ENCODE data around the gene ZNF764. TPM values are rescaled to one million over a fixed set of nuclear protein-coding genes. Genes with fewer than 3 reads are reported as not detected.

Gene ZNF764
- total RNA-seq, 4 donors from 2014 or later: 8.3 to 12.0 (median 10.3) TPM

DNA sequence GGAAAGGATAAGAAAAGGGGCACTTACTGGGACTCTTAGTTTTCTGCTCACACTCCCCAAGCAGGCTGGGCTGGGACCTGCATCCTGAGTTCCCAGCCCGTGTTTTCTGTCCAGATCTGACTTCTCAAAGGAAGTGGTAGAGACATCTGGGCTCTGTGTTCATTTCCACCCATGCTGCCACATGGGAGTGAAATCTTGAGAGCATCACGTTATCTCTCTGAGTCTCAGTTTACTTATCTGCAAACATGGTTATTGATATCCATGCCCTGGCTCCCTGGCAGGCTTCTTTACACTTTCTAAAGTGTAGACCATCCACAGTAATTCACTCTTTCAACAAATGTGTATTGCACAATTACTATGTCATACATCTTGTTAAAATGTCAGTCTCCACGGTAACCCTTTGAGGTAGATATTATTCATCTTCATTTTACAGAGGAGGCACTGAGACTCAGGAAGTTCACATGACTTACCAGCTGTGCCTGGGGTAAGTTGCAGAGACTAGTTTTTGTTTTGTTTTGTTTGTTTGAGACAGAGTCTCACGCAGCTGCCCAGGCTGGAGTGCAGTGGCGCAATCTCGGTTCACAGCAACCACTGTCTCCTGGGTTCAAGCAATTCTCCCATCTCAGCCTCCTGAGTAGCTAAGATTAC is 9.9 kb upstream of the ZNF764 start:
- no peak overlapping the region for H3K4me3 ChIP-seq (ENCODE audit: low read depth, poor library complexity, severe bottlenecking)
- WGBS, 2 donors: 44 to 50% methylated on average over 6 of the region's 6 CpGs
- intact Hi-C loops (cut with DNase I; ENCODE audit: low total_unique reads): loop anchor here (10.0 kb wide), 1 partner anchor 67 kb away; no protein-coding TSS in a partner anchor
- DNase-seq (ENCODE audit: low spot score in 2 of 2): no peak
- TF ChIP-seq, protein P1, sequence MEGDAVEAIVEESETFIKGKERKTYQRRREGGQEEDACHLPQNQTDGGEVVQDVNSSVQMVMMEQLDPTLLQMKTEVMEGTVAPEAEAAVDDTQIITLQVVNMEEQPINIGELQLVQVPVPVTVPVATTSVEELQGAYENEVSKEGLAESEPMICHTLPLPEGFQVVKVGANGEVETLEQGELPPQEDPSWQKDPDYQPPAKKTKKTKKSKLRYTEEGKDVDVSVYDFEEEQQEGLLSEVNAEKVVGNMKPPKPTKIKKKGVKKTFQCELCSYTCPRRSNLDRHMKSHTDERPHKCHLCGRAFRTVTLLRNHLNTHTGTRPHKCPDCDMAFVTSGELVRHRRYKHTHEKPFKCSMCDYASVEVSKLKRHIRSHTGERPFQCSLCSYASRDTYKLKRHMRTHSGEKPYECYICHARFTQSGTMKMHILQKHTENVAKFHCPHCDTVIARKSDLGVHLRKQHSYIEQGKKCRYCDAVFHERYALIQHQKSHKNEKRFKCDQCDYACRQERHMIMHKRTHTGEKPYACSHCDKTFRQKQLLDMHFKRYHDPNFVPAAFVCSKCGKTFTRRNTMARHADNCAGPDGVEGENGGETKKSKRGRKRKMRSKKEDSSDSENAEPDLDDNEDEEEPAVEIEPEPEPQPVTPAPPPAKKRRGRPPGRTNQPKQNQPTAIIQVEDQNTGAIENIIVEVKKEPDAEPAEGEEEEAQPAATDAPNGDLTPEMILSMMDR (IDR thresholded peaks at IDR 0.05): no peak
- TF ChIP-seq POLR2A (IDR thresholded peaks at IDR 0.05): no peak

DNA sequence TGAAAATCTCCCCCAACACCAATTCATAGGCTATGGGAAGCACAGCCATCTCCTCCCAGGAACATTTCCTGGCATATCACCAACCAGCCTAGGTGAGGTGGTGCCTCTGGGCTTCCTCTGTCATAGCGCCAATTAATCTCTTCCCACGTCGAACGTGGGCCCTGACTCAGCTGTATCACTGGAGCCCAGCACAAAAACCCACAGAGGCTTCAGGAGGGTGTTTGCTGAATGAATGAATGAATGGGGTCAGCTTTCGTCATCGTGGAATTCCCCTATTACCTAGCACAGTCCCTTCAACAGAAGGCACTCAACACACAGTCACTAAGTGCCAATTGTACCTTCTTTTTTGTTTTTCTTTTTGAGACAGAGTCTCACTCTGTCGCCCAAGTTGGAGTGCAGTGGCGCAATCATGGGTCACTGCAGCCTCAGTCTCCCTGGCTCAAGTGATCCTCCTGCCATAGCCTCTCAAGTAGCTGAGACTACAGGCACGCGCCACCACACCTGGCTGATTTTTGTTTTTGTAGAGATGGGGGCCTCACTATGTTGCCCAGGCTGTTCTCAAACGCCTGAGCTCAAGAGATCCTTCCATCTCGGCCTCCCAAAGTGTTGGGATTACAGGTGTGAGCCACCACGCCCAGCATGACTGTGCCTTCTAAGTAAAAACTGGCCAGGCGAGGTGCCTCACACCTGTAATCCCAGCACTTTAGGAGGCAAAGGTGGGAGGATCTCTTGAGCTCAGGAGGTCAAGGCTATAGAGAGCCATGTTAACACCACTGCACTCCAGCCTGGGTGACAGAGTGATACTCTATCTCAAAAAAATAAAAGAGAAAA is 9.2 kb upstream of the ZNF764 start:
- no peak overlapping the region for H3K4me3 ChIP-seq (ENCODE audit: low read depth, poor library complexity, severe bottlenecking)
- TF ChIP-seq, protein P1 (IDR thresholded peaks at IDR 0.05): no peak
- no peak for TF ChIP-seq POLR2A (IDR thresholded peaks at IDR 0.05)
- intact Hi-C loops (cut with DNase I; ENCODE audit: low total_unique reads): loop anchor here (10.0 kb wide), 1 partner anchor 67 kb away; no protein-coding TSS in a partner anchor
- 66 to 74% methylated on average over 14 of the region's 14 CpGs for WGBS, 2 donors
- no peak for DNase-seq (ENCODE audit: low spot score in 2 of 2)

DNA sequence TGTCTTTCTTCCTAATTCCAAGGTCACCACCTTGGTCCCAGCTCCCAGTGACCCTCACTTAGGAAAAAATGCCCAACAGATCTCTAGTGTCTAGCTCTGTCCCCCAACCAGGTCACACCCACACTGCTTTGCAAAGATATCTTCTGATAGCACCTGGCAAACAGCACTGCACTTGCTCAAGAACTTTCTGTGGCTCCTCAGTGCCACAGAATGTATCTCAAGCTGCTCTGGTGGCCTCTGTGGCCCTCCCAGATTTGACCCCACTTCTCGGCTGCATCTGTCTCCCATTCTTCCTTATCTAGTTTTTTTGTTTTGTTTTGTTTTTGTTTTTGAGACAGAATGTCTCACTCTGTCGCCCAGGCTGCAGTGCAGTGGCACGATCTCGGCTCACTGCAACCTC is 8.4 kb upstream of the ZNF764 start:
- TF ChIP-seq, protein P1 (IDR thresholded peaks at IDR 0.05): no peak
- TF ChIP-seq POLR2A (IDR thresholded peaks at IDR 0.05): no peak
- WGBS, 2 donors: 87 to 93% methylated on average over 4 of the region's 4 CpGs
- H3K4me3 ChIP-seq (ENCODE audit: low read depth, poor library complexity, severe bottlenecking): no peak overlapping the region
- no peak for DNase-seq (ENCODE audit: low spot score in 2 of 2)
- intact Hi-C loops (cut with DNase I; ENCODE audit: low total_unique reads): loop anchor here (10.0 kb wide), 1 partner anchor 68 kb away; no protein-coding TSS in a partner anchor

DNA sequence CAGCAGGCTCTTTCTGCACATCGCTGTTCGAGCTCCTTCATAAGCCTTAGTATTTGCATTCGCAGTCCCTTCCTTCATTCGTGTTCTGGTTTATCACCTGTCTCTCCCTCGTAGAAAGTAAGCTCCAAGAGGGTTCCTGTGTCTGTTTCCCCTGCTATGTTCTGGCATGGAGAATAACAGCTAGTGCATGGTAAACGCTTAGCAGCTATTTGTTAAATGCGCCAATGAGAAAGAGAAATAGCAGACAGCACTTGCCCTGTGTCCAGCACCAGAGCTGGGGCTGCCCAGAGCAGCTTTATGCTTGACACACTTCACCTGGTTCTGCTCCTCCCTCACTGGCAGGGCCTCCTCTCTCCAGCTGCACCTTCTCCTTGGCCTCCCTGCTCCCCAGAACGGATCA is 7.8 kb upstream of the ZNF764 start:
- H3K4me3 ChIP-seq (ENCODE audit: low read depth, poor library complexity, severe bottlenecking): no peak overlapping the region
- no peak for TF ChIP-seq POLR2A (IDR thresholded peaks at IDR 0.05)
- TF ChIP-seq, protein P1 (IDR thresholded peaks at IDR 0.05): no peak
- no peak for DNase-seq (ENCODE audit: low spot score in 2 of 2)
- 70 to 75% methylated on average over 8 of the region's 8 CpGs for WGBS, 2 donors
- intact Hi-C loops (cut with DNase I; ENCODE audit: low total_unique reads): loop anchor here (10.0 kb wide), 1 partner anchor 69 kb away; no protein-coding TSS in a partner anchor

DNA sequence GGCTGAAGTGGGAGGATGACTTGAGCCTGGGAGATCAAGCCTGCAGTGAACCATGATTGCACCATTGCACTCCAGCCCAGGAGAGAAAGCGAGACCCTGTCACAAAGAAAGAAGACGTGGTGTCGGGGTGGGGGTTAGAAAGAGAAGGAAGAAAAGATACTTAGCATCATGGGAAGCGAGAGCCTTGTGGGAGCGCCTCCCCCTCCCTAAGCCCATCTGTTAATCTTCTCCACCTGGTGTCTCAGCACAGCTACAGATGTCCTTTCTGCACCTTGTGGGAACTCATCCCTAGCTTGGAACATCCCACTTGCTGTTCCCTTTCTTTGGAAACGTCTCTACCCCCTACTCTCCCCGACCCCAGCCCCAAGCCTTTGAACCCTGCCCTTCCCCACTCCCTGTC is 7.4 kb upstream of the ZNF764 start:
- no peak for DNase-seq (ENCODE audit: low spot score in 2 of 2)
- no peak overlapping the region for H3K4me3 ChIP-seq (ENCODE audit: low read depth, poor library complexity, severe bottlenecking)
- TF ChIP-seq, protein P1 (IDR thresholded peaks at IDR 0.05): no peak
- no peak for TF ChIP-seq POLR2A (IDR thresholded peaks at IDR 0.05)
- intact Hi-C loops (cut with DNase I; ENCODE audit: low total_unique reads): loop anchor here (10.0 kb wide), 1 partner anchor 69 kb away; no protein-coding TSS in a partner anchor
- 62 to 63% methylated on average over 7 of the region's 7 CpGs for WGBS, 2 donors

All from lower leg skin (tissue), 4 donors.